Hematopoietic multipotent progenitor cell treated with erythropoietin and hydrocortisone succinate and interleukin-3 and kit ligand, for 6 days (in vitro differentiated cells): Measurements from ENCODE around the gene TSR3.
A peak's percentile ranks its signal among the peaks of the same experiment; 100 is the strongest.
"Not testable (repeated sequence)": the region's sequence is repeated elsewhere in the genome, so short reads cannot be mapped to it uniquely, and the experiment has no call there.

Experiments used
- DNase-seq: peaks from one replicate; pipeline ENCODE4 v3.0.0-alpha.2; 2015

TSR3 gene

DNA sequence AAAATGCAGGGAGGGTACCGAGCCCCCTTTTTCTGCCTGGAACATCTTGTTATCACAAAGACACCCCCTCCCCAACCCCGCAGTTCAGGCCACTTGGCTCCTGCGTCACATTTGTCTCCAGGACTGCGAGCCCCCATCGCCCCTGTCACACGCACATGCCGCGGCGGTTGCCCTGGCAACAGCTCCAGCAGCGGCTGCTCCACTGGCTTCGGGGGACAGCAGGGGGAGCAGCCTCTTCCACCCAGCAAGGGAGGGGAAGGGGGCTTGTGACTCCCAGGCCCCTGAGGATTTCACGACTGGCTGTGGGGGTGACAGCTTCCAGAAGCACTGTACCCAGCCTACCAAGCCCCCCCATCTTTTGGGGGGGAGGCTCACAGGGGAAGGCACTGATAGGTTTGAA lies 15.7 kb downstream of the TSR3 start:
- DNase-seq, result peak; percentile 26

GRCh38 chr16:1335211-1335971 lies 16.3 kb downstream of the TSR3 start:
- peak; percentile 15 for DNase-seq

- DNase-seq, result peak; percentile 7
Observed at GRCh38 chr16:1334739-1335138, 16.9 kb downstream of the TSR3 start.

DNA sequence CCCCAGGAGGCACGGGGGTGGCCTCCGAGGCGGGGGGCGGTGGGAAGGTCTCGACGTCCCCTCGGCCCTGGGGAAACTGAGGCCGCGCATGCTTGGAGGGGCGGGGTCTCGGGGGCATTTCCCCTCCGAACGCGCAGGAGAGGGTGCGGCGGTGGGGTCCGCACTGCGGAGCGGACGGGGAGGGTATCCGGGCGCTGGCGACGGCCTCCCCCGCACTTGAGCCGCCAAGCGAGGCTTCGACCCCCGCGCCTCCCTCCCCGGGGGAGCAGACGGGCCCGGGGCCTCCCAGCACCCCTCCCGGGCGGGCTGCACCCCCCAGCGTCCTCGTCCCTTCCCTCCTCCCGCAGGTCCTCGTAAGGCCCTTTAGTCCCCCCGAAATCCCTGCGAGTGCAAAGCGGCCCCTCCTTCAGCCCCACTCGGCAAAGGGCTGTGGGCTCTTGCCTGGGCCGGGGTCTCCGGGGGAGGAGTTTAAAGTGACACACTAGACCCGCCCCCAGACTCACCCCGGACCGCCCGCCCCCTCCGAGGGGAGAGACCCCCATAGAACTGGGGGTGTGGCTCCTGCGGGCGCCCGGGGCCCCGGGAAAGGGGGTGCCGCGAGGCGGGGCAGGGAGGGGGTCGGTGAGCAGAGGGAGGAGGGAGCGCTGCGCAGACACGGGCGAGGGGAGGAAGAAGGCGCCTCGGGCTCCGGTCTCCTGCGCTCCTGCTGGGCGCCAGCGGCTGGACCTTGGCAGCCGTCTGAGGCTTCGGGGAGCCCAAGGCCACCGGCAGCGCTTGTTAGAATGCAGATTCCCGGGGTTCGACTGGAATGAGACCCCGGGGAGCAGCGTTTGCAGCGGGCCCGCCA lies 17.6 kb downstream of the TSR3 start:
- DNase-seq, result peak; percentile 16

- peak; percentile 75 for DNase-seq
Observed at GRCh38 chr16:1333149-1333812, 18.4 kb downstream of the TSR3 start, which contains the start of gene BAIAP3. BAIAP3 (plus strand) TSS chr16:1333645; CDS start chr16:1338550, 4,905 bp downstream.

GRCh38 chr16:1332618-1333148 lies 19.0 kb downstream of the TSR3 start:
- peak; percentile 24 for DNase-seq

DNA sequence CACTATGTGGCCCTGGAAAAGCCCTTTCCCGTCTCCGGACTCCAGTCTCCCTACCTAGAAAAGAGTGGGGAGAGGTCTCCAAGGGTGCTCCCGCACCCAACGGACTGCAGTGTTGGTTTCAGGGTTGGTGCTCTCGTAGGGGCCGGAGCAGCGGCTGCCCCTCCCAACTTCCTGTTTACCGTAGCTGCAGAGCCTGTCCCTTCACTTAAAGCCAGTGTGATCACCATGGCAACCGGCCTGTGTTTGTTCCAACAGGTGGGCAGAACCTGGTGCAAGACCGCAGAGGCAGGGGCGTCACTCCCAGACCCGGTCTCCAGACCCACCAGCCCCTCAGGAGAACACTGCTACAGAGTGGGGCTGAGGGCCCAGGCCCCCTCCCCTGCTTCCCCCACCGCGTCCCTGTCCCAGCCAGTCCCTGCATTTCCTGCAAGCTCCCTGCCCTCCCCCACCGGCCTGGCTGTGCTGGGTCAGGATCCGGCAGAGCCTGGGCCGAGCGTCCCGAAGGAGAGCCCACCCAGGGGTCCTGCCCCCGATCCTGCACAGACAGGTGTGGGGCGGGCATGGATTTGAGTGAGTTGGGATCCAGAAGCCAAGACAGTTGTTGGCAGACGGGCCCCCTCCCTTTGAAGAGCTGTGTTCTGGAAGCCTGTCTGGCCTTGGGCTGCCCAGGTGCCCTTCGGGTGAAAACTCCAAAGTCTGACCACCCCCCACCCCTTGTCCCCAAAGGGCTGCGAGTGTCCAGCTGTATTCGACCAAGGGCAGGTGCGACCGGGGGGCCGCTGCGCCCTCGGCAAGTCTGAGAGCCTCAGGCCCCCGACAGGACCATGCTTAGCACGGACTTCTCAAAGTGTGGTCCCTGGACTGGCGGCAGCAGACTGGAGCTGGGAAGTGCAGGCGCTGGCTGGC lies 19.7 kb downstream of the TSR3 start:
- peak; percentile 79 for DNase-seq

GRCh38 chr16:1330931-1331711 lies 20.6 kb downstream of the TSR3 start:
- DNase-seq, result no peak

DNA sequence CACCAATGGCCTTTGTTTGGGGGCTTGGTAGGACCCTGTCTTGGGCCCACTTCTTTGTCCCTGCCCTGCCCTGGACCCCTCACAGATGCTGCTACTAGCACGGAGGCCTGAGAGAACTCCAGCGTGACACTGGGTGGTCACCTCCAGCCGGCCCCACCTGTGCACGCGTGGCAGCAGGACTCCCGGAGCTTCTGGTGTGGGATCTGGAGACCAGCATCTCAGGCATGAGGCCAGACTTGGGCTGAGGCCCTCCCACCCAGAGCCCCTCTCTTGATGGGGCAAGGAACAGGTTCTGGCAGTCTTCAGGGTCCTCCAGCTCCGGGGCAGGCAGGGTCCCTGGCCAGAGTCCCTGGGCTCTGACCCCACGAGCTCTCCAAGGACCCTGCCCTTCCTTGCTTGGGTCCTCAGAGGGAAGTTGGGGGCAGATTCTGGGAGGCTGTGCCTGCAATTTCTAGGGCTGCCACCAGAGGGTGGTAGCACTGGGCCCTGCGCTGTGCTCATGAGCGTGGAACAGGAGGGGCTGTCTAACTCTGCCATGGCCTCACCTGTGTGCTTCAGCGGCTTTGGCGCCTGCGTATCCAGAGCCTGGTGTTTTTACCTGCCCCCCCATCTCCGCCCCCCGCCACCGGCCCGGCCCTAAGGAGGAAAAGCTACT lies 21.3 kb downstream of the TSR3 start:
- peak; percentile 27 for DNase-seq

GRCh38 chr16:1328961-1329360 lies 22.7 kb downstream of the TSR3 start:
- DNase-seq, result not testable (repeated sequence)

- DNase-seq, result not testable (repeated sequence)
Observed at GRCh38 chr16:1328136-1328535, 23.5 kb downstream of the TSR3 start.

DNA sequence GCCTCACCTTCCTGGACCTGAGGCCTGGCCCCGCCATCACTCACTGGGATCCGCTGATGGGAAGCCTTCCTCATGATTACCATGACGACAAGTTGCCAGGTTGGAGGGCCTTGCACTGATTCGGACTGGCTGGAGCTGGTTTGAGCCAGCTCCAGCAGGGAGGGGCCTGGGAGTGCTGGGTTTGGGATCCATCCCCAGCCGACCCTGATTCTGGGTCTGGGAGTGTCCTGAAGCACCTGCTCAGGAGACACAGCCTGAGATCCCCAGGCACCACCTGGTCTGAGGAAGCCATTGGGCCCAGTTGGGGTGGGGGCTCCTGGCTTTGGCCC lies 24.1 kb downstream of the TSR3 start:
- DNase-seq, result no peak

DNA sequence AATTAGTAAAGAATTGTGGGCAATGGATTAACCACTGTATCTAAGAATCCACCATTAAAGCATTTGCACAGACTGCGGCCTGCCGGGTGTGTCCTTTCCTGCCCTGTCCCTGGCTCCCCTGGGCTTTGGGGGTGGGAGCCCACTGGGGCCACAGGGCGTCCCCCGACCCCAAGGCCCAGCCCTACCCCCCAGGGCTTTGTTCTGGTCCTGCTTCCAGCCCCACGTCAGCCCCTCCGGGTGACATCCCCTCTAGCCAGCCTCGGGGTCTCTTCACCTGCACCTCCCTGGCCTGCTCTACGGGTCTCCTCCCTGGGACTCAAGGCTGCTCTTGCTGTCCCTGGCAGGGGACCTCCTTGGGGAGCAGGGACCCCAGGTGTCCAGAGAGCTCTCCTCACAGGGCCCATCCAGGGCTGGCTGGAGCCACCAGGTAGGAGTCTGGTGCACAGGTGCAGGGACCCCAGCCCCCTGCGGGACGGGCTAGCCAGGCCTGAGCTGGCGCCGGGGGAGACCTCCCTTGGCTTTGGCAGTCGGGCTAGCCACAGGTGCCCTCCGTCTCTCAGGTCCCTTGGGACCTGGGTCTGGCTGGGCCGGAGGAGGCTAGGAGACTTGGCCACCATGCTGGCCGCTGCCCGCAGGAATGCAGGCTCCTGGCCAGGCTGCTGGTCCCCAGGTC lies 24.6 kb downstream of the TSR3 start:
- DNase-seq, result no peak

- DNase-seq, result no peak
Observed at GRCh38 chr16:1326391-1326790, 25.3 kb downstream of the TSR3 start.

GRCh38 chr16:1325673-1326371 lies 25.9 kb downstream of the TSR3 start:
- DNase-seq, result no peak

GRCh38 chr16:1325261-1325660 lies 26.4 kb downstream of the TSR3 start:
- no peak for DNase-seq

GRCh38 chr16:1324286-1324826 lies 27.3 kb downstream of the TSR3 start:
- no peak for DNase-seq

- DNase-seq, result no peak
Observed at GRCh38 chr16:1323296-1324239, 28.1 kb downstream of the TSR3 start.
